NCI-H2227 (cell line): Measurements from ENCODE around the gene ZRANB2.

ENCODE experiments used
- DNase-seq: peaks from one replicate; lab custom pipeline; 2025; ENCODE audit not compliant: unreplicated experiment; lab: John Stamatoyannopoulos, UW

Gene ZRANB2

DNA sequence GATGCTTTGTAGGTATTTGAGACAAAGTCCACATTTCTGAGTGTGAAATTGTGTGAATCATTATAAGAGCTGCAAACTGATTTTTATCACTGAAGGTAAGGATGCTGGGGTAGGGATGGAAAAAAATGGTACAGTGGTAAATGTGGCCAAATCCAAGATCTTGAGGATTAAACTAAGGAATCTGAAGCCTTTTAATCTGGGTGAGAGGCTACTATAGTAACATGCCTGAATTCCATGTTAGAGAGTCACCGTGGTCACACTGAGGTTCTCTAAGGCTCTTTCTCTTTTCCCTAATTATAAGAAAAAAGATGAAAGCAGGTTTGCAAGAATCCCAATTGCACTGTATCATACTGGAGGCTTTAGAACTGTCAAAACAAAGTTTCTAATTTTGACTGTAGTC is 50.8 kb downstream of the ZRANB2 start:
- DNase-seq: no peak

DNA sequence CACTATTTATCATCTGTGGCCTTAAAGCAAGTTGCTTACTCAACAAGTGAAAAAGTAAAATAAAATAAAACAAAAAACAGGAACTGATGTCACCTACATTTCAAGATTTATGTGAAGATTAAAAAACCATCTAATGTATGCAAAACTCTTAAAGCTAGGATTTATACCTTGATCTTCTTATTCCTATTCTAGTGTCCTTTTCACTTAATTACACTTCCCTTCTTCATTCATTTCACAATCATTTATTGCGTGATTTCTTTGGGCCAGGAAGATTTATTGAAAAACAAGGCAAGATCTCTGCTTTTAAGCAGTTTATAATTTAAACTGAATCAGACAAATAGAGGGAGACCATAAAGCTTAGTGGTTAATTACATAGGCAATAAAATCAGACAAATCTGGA is 51.9 kb downstream of the ZRANB2 start:
- DNase-seq: no peak

DNA sequence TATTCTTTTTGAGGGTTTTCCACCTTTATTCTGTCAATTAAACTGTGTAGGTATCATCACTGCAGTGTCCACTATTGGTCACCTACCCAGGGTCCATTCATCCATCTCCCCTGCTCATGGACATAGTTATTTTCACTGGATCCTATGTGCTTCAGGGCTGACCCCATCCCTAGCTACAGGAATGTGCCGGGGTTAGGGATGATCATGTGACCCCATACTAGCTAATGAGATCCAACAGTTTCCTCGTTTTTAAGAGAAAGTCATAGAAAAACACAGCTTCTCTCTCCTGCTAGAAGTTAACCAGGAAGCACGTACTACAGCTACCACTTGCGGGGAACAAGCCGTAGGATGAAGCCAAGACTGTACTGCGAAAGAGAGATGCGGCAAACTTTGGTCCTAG is 52.8 kb downstream of the ZRANB2 start:
- DNase-seq: no peak

DNA sequence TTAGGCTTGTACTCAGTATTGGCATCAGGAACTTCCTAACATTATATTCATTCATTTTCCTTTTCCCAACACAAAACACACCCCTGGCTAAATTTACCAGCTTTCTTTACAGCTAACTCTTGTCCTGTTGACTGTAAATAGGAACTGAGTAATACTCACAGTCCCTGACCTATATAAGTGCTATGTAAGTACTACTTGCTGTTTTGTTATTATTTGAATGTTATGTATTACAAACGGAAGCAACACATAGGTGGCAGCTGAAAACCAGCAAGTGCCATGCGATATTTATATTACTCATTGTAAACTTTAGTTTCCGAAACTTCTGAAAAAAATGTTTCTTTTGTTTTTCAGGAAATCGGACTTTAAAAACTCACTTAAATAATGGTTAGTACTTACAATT is 54.7 kb downstream of the ZRANB2 start:
- DNase-seq: no peak

DNA sequence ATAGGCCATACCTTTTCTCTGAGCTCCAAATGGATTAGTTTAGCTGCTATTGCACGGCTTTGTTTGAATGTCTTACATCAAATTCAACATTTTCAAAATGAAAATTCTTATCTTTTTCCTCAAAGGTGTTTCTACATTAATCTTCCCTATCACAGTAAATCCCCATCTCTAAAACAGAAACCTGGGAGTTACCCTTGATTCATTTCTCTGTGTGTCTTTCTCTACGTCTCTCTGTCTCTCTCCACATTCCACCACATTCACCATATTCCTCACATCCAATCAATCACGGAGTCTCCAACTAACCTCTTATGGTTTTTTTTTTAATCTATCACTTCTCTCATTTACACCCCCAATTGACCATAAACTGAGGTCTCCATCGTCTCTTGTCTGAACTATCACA is 57.3 kb downstream of the ZRANB2 start:
- DNase-seq: no peak

DNA sequence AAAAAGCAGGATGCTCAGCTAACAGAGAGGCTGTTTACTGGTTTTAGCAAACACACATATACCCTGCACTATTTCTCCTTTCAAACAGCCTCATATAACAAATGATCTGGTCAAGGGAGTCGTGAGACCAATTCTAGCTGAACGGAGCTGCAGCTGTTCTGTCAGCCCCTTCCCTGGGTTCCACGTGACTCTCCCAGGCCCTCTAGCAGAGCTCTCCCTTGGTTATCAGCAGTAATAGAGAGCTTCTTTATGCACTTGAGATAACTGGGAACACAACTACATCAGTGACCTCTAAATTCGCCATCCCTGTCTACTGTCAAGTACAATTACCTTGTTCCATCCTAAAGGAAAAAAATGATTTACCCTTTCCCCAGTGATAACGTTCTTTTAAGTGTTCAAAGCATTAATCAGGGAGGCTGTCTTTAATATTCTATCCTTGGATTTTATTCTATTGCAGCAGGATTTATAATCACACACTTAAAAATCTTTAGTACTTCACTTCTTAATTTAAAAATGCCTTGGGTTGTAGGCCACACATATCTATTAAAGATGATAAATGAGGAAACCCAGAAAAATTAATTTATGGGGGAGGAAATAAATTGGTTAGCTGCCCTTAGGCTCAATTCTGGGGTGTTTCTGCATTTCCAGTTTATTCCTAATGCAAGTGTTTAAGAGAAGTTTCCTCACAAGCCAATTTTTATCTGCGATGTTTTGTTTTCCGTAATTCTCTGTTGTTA is 61.4 kb downstream of the ZRANB2 start:
- DNase-seq: no peak

DNA sequence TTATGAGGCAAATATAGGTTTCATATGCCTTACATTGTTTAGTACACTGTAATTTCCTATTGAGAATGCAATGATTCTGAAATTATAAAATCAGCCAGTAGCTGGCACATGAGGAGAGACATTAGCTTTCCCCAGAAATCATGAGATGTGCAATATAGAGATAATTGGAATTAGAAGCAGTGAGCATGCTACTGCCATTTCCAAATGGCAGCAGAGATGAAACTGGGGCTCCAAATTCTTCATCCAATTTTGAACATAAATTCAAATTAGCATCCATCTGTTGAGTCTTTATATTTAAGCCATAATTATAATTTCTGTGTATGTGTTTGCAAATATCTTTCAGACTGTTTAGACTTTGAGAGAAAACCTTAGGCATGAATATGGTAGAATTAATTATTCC is 62.0 kb downstream of the ZRANB2 start:
- DNase-seq: no peak

DNA sequence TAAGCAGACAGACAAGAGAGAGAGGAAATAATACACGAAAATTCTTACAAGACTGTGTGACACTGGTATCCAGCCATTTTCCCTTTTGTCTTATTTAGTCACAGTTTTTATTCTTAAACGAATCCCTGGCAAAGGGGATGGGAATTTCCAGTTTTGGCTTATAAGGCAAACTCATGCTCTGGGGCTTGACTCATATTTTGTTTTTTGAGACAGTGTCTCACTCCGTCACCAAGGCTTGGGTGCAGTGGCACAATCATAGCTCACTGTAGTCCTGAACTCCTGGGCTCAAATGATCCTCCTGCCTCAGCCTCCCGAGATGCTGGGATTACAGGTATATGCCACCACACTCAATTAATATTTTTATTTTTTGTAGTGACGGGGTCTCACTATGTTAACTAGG is 65.1 kb downstream of the ZRANB2 start:
- DNase-seq: no peak

DNA sequence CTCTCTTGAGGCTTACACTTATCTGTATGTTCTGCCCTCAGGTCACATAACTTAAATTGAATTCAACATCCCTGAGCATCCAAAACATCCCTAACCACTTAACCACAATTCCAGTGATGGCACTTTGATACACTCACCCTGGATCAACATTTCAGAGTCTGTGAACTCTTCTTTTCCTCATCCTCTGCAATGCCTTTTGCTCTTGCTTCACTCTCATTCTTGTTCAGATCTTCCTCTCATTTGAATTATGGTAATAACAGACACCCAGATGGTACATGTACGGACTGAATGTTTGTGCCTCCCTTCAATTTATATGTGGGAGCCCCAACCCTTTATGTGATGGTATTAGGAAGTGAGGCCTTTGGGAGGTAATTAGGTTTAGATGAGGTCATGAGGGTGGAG is 66.7 kb downstream of the ZRANB2 start:
- no peak for DNase-seq
